SU-DHL-6 (cell line): ENCODE results near the gene MALRD1.

Source experiments
- CTCF ChIP-seq: fragments of 200-600 bp; sonication (generic); IDR thresholded peaks from one replicate; pipeline ENCODE4 v1.5.1; 2017; ENCODE audit warnings: antibody characterized with exemption, mild to moderate bottlenecking, low read length, moderate library complexity; ENCODE audit not compliant: insufficient read depth, poor library complexity, severe bottlenecking
- EZH2phosphoT487 ChIP-seq: fragments of 200-600 bp; sonication (generic), shearing (Covaris generic); conservative IDR thresholded peaks from 2 replicates; pipeline ENCODE4 v1.6.1; 2018; ENCODE audit warnings: mild to moderate bottlenecking, antibody characterized with exemption, low read length, moderate library complexity, mixed read lengths

GRCh38 chr10:19111501-19112267 is 63.1 kb downstream of the MALRD1 start:
- no peak for TF ChIP-seq CTCF
- TF ChIP-seq EZH2phosphoT487 = no peak
